ENCODE data around the gene TIAM2.

The TIAM2 gene

GRCh38 chr6:155244434-155244833 is 249.3 kb downstream of the TIAM2 start:
- no peak for DNase-seq

DNA sequence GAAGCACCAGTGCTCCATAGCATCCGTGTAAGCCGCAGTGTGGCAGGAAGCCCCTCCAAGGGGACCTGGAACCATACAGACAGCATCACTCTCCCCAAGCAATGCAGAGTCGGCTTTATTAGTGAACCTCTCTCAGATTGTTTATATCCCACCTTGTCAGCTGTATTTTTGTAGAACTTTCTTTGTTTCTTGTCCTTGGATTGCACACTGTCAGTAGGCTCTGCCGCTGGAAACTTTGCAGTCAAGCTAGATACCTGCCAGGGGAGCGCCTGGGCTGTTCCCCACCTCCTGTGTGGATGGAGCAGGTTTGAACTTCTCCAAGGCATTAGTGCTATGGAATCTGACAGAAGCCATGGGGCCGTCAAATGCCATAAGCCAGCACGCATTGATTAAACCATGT is 250.1 kb downstream of the TIAM2 start:
- no peak for DNase-seq

DNA sequence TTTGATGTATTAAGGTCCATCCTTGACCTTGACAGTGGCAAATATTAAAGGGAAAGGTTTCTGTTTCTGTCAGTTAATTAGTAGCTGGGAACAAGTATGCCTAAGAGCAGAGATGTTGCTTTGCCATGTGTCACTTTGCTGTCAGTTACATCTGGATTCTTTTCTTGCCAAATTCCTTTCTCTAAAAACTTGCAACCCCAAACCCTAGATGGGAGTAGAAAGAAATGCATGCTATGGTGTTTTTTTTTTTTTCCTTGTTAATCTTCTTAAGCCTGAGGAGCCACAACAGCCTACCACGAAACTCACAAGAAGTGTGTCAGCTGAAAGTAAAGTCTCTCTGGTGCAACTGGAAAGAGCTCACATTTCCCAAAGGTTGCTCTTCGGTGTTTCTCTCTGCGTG is 250.7 kb downstream of the TIAM2 start:
- DNase-seq, result no peak

DNA sequence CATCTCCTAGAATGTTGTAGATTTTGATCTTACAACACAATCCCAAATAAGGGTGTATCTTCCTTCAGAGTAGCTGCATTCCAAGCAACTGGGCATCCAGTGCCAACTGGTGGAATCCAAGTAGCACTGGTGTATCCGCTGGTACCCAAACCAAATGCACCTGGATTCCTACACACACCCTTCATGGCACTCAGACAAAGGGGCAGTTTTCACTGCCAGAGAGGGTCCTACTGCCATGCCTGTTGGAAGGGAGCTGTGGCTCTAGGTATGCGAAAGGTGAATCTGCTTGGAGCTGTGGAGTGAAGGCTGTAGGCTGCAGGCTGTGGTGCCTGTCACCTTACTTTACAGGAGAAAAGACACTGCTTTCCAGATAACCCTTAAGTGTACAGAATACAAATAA is 251.7 kb downstream of the TIAM2 start:
- no peak for DNase-seq

DNA sequence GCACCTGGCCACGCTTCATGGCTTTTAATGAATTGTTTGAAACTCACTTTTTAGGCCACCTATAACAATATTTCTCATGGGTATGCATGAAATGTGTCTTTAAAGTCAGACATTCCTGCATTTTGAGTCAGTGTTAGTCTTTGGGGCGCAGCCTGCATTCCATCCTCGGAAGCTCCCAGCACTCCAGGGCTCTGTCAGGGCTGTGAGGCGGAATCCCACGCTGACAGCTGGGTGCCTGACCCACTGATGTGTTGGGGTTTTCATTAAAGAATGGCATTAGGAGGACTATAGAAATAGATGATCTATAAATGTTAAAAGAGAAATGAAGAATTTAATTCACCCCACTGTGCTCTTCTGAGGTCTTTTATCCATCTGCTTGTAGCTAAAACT is 252.5 kb downstream of the TIAM2 start:
- DNase-seq, result peak; percentile 75

- DNase-seq, result peak; percentile 50
Observed at GRCh38 chr6:155248008-155249001, 253.2 kb downstream of the TIAM2 start.

GRCh38 chr6:155250701-155251381 is 255.7 kb downstream of the TIAM2 start:
- DNase-seq, result no peak

GRCh38 chr6:155252581-155252980 is 257.5 kb downstream of the TIAM2 start:
- no peak for DNase-seq

DNA sequence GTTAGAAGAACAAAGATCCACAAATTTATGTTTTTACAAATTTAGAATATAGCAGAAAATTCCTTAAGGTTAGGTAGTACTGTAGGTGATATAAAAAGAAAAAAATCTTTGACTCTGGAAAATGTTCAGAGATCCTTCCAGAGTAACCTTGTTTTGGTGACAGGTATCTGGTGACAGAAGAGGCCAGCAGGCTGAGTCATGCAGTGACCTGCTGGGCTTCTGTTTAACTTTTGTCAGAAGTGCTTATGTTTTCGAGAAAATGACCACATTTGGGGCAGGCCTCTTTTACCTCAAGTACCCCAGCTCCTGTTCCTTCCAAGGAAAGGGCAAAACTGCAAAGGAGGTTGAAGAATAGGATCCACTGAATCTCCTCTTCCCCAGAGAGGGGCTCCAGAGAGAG is 258.2 kb downstream of the TIAM2 start:
- no peak for DNase-seq

DNA sequence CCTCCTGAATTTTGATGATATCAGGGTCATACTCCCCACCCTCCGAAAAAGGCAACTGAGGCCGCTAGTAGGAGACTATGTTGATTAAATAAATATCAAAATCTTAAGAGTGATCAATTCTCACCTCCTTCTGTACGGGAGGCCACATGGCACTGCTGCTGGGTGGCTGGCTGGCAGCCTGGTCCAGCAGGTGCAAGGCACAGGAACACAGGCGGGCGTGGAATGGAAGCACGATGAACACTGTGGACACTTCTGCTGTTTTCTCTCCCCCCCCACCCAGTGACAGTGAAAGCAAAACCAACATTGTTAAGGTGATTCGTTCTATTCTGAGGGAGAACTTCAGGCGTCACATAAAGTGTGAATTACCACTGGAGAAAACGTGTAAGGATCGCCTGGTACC is 259.0 kb downstream of the TIAM2 start:
- no peak for DNase-seq

- no peak for DNase-seq
Observed at GRCh38 chr6:155256122-155256795, 261.1 kb downstream of the TIAM2 start.

DNA sequence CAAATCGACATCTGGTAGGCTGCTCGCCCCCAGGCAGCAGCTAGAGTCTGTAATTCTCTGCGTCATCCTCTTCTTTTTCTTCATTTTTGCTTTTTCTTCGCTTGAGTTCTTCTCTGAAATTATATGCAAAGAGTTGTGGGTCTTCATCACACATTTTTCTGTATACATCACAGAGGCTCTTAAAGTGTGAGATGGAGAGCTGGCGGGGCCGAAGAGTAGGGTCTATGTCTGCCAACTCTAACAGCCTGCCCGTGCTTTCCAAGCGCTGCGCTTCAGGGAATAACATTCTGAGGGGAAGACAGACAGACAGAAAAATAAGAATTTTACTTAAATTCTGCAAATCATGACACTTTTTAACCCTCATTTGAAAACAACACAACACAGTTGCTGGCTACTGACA is 262.7 kb downstream of the TIAM2 start:
- DNase-seq, result no peak

DNA sequence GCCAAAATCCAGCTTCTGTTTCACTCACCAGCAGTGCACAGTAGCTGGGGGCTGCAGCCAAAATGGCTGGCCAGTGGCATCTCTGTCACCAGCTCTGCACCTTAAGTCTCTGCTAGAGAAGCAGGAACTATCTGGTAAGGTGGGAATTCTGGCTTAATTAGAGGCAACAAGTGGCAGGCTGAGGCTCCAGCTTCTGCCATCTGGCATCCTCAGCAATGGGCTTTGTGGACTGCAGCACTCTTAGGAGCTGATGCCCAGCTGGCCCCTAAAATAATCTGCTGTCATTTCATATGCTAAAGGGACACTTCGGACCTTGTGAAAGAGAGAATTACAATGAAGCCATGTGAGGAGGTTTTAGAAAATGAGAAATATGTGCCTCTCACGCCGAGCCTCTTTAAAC is 264.1 kb downstream of the TIAM2 start:
- DNase-seq, result no peak

DNA sequence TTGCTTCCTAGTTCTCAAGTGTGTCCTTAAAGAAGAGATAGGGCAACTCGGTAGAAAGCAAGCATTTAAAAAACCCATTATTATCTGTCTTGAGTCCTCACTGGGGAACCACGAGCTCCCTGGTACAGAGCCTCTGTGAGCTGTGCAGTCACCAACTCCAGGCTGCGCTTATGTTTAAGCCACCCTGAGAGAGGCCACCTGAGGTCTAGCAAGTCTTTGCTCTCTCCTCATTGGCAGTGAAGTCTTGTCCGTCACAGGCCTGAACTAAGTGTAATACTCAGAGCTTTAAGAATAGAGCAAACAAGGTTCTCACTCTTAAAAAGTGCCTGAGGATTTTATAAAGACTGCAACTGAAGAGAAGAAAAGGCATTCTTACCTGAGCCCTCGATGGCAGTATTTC is 264.8 kb downstream of the TIAM2 start:
- no peak for DNase-seq

GRCh38 chr6:155260686-155261085 is 265.6 kb downstream of the TIAM2 start:
- no peak for DNase-seq

DNA sequence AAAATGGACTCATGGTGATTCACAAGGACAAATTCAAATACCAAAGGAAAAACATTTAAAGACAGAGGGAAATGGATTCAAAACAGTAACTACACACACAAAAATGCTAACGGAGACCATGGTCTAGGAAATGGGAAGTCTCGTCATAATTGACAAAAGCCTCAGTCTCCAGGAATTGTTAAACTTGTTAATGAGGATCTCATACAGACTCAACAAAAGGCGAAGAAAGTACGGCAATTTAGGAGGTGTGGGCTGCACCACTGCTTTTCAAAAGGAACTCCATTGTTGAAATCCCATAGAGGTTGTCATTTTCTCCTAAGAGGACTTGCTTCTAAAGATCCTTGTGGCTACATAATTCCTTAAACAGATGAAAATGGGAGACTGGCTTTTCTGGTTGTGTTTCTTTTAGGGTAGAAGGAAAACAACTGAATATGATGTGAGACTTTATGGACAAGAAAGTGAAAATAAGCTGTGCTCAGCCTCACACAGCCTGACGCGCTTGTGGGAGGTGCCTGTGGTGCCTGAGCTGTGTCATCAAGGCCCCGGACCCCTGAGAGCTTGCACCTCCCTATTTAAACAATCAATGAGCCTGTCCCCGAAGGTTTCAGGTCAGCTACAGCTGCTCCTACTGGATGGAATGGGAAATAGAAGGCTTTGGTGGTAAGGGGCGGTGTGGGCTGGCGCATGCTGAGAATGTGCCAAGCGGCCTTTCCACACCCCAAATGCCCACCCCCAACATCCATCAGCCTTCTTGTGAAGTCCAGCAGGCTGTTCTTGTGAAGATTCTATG is 266.2 kb downstream of the TIAM2 start:
- no peak for DNase-seq

GRCh38 chr6:155262655-155263054 is 267.5 kb downstream of the TIAM2 start:
- no peak for DNase-seq

DNA sequence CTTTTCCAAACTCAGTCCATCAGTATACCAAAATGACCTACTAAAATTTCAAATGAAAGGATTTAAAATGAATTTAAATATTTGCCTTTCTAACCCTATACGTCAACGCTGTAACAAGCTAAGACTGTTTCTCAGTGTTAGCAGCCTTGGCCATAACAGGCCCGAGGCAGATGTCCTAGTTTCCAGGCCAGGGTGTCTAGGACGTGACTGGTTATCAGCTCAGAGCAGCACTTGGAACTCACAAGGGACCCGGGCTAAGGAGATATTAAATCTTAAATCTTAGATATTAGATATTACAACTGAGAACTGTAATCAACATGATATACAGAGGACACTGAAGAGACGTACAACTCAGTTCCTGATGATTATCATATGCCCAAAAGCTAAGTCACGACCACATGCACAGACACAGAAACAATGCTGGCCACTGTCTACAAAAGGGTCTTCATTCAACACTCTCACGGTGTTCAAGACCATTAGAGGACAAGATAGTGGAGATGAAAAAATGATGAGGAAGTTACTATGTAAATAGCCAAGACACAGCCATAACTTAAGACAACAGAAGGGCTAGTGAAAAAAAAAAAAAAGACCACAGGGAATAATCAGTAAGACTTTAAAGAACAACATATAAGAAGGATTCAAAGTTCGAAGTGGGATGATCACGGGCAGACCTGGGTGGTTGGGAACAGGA is 268.4 kb downstream of the TIAM2 start, which contains the start of gene CLDN20:
TSS of gene CLDN20 (plus strand) at position 641 of the 691 bp plus-strand sequence. CDS start 11,707 bp downstream, outside the sequence.
- DNase-seq, result no peak

DNA sequence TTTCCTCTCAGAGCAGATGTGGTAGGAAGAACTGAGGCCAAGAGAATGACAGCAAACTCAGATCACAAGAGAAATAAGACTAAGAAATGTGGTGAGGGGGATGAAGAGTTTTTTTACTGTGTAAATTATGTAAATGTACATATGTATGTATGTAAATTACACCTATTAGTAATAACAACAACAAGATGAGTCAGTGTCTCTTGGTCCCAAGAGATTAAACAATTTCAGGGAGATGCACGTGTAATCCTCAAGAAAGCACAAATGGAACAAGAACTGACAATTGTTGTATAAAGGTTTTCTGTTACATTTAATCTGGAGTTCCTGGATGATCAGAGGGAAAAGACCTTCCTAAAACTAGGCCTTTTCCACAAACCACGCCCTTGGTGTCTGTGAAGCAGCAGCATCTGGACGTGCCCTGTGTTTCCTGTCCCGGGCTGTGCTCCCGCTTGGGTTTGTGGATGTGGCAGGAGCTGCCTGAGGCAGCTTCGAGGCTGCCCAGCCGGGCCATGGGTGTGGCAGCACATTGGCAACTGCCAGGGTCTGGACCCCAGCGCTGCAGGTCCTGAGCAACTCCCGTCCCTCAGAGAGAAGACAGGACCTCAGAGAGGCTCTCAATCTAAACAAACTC is 269.7 kb downstream of the TIAM2 start:
- DNase-seq, result no peak

GRCh38 chr6:155265843-155266535 is 270.9 kb downstream of the TIAM2 start:
- DNase-seq, result no peak

GRCh38 chr6:155267411-155267810 is 272.3 kb downstream of the TIAM2 start:
- DNase-seq, result no peak
